Measurements from ENCODE around the gene STAC. TPM values are rescaled to one million over a fixed set of nuclear protein-coding genes. Genes with fewer than 3 reads are reported as not detected.

The STAC gene
- total and polyA plus RNA-seq, 2 donors from 2014 or later, result 3.2 to 6.2 TPM

DNA sequence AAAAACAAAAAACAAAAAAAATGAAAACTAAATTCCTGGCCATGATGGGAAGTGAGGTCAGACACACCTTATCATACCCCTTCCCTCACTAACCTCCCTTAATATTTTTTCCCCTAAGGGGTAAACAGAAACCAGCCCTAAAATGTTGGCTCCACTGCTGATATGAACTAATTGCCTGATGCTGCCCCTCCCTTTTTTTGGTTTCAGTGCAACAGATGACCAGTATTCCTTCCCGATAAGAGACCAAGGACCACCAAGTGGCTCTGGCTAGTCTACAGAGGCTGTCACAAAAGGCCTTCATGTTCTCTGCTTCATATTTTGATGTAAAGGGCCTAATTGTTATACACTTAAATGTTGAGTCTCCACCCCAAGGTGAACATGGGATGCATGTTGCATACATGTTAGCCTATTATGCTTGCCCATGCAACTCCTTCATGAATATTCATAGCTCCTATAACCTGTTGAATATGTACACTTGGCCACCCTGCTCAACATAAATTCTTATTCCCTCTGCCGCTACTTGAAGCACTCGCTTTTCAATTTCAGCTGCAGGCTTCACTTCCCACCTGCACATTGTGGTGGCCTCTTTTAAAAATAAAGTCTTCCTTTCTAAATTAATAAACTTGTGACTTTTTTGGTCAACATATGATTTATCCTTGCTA is 12.3 kb upstream of the STAC start:
- no peaks in the 10 kb centered on the region for H3K4me1 ChIP-seq (ENCODE audit: control insufficient read depth in 2 of 3, insufficient read depth in 2 of 3, low read depth in 1 of 3, low read length in 3 of 3)
- H3K4me3 ChIP-seq (ENCODE audit: low read length in 3 of 3), result no peak overlapping the region
- intact Hi-C loops (cut with DNase I), result no loop called here
- H3K36me3 ChIP-seq (ENCODE audit: control insufficient read depth in 2 of 3, insufficient read depth in 3 of 3, low read length in 3 of 3), result no peaks in the 10 kb centered on the region
- FAIRE-seq (no peak), DNase-seq (no peak)
- H3K27me3 ChIP-seq (ENCODE audit: control insufficient read depth, insufficient read depth, low read length), result no peaks in the 10 kb centered on the region
- H3K9ac ChIP-seq (ENCODE audit: low read length in 3 of 3), result no peak overlapping the region
- H3K27ac ChIP-seq (ENCODE audit: low read depth in 2 of 2, low read length in 2 of 2), result no peak overlapping the region
- TF ChIP-seq, protein P1, sequence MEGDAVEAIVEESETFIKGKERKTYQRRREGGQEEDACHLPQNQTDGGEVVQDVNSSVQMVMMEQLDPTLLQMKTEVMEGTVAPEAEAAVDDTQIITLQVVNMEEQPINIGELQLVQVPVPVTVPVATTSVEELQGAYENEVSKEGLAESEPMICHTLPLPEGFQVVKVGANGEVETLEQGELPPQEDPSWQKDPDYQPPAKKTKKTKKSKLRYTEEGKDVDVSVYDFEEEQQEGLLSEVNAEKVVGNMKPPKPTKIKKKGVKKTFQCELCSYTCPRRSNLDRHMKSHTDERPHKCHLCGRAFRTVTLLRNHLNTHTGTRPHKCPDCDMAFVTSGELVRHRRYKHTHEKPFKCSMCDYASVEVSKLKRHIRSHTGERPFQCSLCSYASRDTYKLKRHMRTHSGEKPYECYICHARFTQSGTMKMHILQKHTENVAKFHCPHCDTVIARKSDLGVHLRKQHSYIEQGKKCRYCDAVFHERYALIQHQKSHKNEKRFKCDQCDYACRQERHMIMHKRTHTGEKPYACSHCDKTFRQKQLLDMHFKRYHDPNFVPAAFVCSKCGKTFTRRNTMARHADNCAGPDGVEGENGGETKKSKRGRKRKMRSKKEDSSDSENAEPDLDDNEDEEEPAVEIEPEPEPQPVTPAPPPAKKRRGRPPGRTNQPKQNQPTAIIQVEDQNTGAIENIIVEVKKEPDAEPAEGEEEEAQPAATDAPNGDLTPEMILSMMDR (IDR thresholded peaks at IDR 0.05; ENCODE audit: borderline replicate concordance, extremely low read depth, insufficient read depth), result no peak
- H3K9me3 ChIP-seq (ENCODE audit: control insufficient read depth in 2 of 3, insufficient read depth in 1 of 3, low read length in 3 of 3), result no peaks in the 10 kb centered on the region

GRCh38 chr3:36372534-36372935 is 7.8 kb upstream of the STAC start:
- no peak overlapping the region for H3K9ac ChIP-seq (ENCODE audit: low read length in 3 of 3)
- no peak overlapping the region for H3K4me3 ChIP-seq (ENCODE audit: low read length in 3 of 3)
- intact Hi-C loops (cut with DNase I), result no loop called here
- FAIRE-seq (no peak), DNase-seq (no peak)
- no peaks in the 10 kb centered on the region for H3K9me3 ChIP-seq (ENCODE audit: control insufficient read depth in 2 of 3, insufficient read depth in 1 of 3, low read length in 3 of 3)
- no peaks in the 10 kb centered on the region for H3K27me3 ChIP-seq (ENCODE audit: control insufficient read depth, insufficient read depth, low read length)
- H3K36me3 ChIP-seq (ENCODE audit: control insufficient read depth in 2 of 3, insufficient read depth in 3 of 3, low read length in 3 of 3), result no peaks in the 10 kb centered on the region
- H3K27ac ChIP-seq (ENCODE audit: low read depth in 2 of 2, low read length in 2 of 2), result no peak overlapping the region
- TF ChIP-seq, protein P1 (IDR thresholded peaks at IDR 0.05; ENCODE audit: borderline replicate concordance, extremely low read depth, insufficient read depth), result no peak
- H3K4me1 ChIP-seq (ENCODE audit: control insufficient read depth in 2 of 3, insufficient read depth in 2 of 3, low read depth in 1 of 3, low read length in 3 of 3), result no peaks in the 10 kb centered on the region

DNA sequence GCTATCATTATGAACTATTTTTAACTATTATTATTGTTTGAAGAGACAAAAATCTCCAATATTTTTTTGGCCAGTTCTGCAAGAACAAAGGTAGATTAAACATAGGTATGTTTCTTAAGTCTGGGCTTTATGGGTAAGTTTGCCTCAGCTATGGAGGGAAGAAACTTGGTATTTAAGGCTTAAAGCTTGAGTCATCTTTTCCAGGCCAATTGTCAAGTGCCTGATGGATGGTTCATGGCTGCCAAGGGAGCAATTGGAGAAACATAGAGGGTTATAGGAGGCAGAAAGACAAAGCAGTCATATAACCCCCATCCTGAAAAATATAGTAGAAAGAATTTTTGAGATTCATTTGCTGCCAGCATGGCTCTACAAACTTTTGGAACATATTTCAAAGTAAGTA is 7.2 kb upstream of the STAC start:
- H3K4me3 ChIP-seq (ENCODE audit: low read length in 3 of 3), result no peak overlapping the region
- H3K4me1 ChIP-seq (ENCODE audit: control insufficient read depth in 2 of 3, insufficient read depth in 2 of 3, low read depth in 1 of 3, low read length in 3 of 3), result no peaks in the 10 kb centered on the region
- no peak overlapping the region for H3K27ac ChIP-seq (ENCODE audit: low read depth in 2 of 2, low read length in 2 of 2)
- intact Hi-C loops (cut with DNase I), result no loop called here
- FAIRE-seq (no peak), DNase-seq (no peak)
- TF ChIP-seq, protein P1 (IDR thresholded peaks at IDR 0.05; ENCODE audit: borderline replicate concordance, extremely low read depth, insufficient read depth), result no peak
- H3K9me3 ChIP-seq (ENCODE audit: control insufficient read depth in 2 of 3, insufficient read depth in 1 of 3, low read length in 3 of 3), result no peaks in the 10 kb centered on the region
- H3K36me3 ChIP-seq (ENCODE audit: control insufficient read depth in 2 of 3, insufficient read depth in 3 of 3, low read length in 3 of 3), result no peaks in the 10 kb centered on the region
- no peak overlapping the region for H3K9ac ChIP-seq (ENCODE audit: low read length in 3 of 3)
- H3K27me3 ChIP-seq (ENCODE audit: control insufficient read depth, insufficient read depth, low read length), result no peaks in the 10 kb centered on the region

- Histone ChIP-seq H3K27me3 (ENCODE audit: control insufficient read depth, insufficient read depth, low read length) (no peaks in the 10 kb centered on the region), H3K9ac (ENCODE audit: low read length in 3 of 3) (no peak overlapping the region), H3K4me1 (ENCODE audit: control insufficient read depth in 2 of 3, insufficient read depth in 2 of 3, low read depth in 1 of 3, low read length in 3 of 3) (no peaks in the 10 kb centered on the region), H3K27ac (ENCODE audit: low read depth in 2 of 2, low read length in 2 of 2) (no peak overlapping the region), H3K4me3 (ENCODE audit: low read length in 3 of 3) (no peak overlapping the region), H3K36me3 (ENCODE audit: control insufficient read depth in 2 of 3, insufficient read depth in 3 of 3, low read length in 3 of 3) (no peaks in the 10 kb centered on the region), H3K9me3 (ENCODE audit: control insufficient read depth in 2 of 3, insufficient read depth in 1 of 3, low read length in 3 of 3) (no peaks in the 10 kb centered on the region)
- FAIRE-seq, result no peak
- intact Hi-C loops (cut with DNase I), result no loop called here
- TF ChIP-seq, protein P1 (IDR thresholded peaks at IDR 0.05; ENCODE audit: borderline replicate concordance, extremely low read depth, insufficient read depth), result no peak
- no peak for DNase-seq
Measured at GRCh38 chr3:36373666-36374065, 6.6 kb upstream of the STAC start.
